Measurements from ENCODE around the gene CLCN2. TPM values are rescaled to one million over a fixed set of nuclear protein-coding genes. Genes with fewer than 3 reads are reported as not detected.

CLCN2 gene
- total and polyA plus RNA-seq, 2 experiments from 2014 or later = 11.9 to 12.3 TPM

GRCh38 chr3:184314363-184314699 is 47.1 kb downstream of the CLCN2 start, which contains the start of gene EIF4G1:
EIF4G1 (plus strand) TSS chr3:184314606; CDS start chr3:184315797, 1,191 bp downstream.
- TF ChIP-seq CTCF (IDR thresholded peaks at IDR 0.05; ENCODE audit: poor library complexity) = no peak
- TF ChIP-seq EZH2 (IDR thresholded peaks at IDR 0.05; ENCODE audit: borderline replicate concordance) = no peak
- no peak for TF ChIP-seq EZH2phosphoT487 (IDR thresholded peaks at IDR 0.05; ENCODE audit: low read depth, severe bottlenecking, unreplicated experiment)
- peaks cover 22% of the 10 kb centered on the region for H3K4me1 ChIP-seq (ENCODE audit: insufficient read depth)
- H3K27ac ChIP-seq = peak within 1 kb of the TSS; percentile 98
- peaks cover 41% of the 10 kb centered on the region for H4K20me1 ChIP-seq (ENCODE audit: insufficient read depth, poor library complexity, severe bottlenecking)
- peak within 1 kb of the TSS; percentile 98 for H3K4me2 ChIP-seq
- 5% methylated on average over 8 of the region's 40 CpGs for WGBS (ENCODE audit: low lambda C conversion rate, missing lambda C conversion rate)
- H3K9me3 ChIP-seq (ENCODE audit: low read depth) = no peaks in the 10 kb centered on the region
- H3K9me2 ChIP-seq (replicated peaks; ENCODE audit: insufficient read depth) = no peaks in the 10 kb centered on the region
- peak within 1 kb of the TSS; percentile 84 for H2AFZ ChIP-seq
- peak; percentile 98 for DNase-seq (ENCODE audit: low spot score)
- H3K36me3 ChIP-seq (replicated peaks; ENCODE audit: insufficient read depth, low read depth) = no peaks in the 10 kb centered on the region
- peak within 1 kb of the TSS; percentile 98 for H3K4me3 ChIP-seq
- H3K79me2 ChIP-seq = peaks cover 46% of the 10 kb centered on the region
- H3K27me3 ChIP-seq = no peaks in the 10 kb centered on the region

- Histone ChIP-seq H3K9me2 (replicated peaks; ENCODE audit: insufficient read depth) (no peaks in the 10 kb centered on the region), H3K27me3 (no peaks in the 10 kb centered on the region), H3K79me2 (peaks cover 19% of the 10 kb centered on the region), H2AFZ (no peak overlapping the region), H3K36me3 (replicated peaks; ENCODE audit: insufficient read depth, low read depth) (no peaks in the 10 kb centered on the region), H3K4me3 (no peak overlapping the region), H3K4me1 (ENCODE audit: insufficient read depth) (peaks cover 3% of the 10 kb centered on the region), H3K27ac (no peak overlapping the region), H3K4me2 (no peak overlapping the region), H4K20me1 (ENCODE audit: insufficient read depth, poor library complexity, severe bottlenecking) (peaks cover 14% of the 10 kb centered on the region), H3K9me3 (ENCODE audit: low read depth) (no peaks in the 10 kb centered on the region)
- TF ChIP-seq EZH2 (IDR thresholded peaks at IDR 0.05; ENCODE audit: borderline replicate concordance) (no peak), EZH2phosphoT487 (IDR thresholded peaks at IDR 0.05; ENCODE audit: low read depth, severe bottlenecking, unreplicated experiment) (no peak), CTCF (IDR thresholded peaks at IDR 0.05; ENCODE audit: poor library complexity) (no peak)
- no peak for DNase-seq (ENCODE audit: low spot score)
Observed at GRCh38 chr3:184311633-184312032, 49.8 kb downstream of the CLCN2 start.

- WGBS (ENCODE audit: low lambda C conversion rate, missing lambda C conversion rate) = 80% methylated on average over 7 of the region's 7 CpGs
- no peak for DNase-seq (ENCODE audit: low spot score)
- no peaks in the 10 kb centered on the region for H3K36me3 ChIP-seq (replicated peaks; ENCODE audit: insufficient read depth, low read depth)
Observed at GRCh38 chr3:184308744-184309143, 52.7 kb downstream of the CLCN2 start.

More at GRCh38 chr3:184308744-184309143, 52.7 kb downstream of the CLCN2 start:
- no peak overlapping the region for H3K4me3 ChIP-seq
- no peak overlapping the region for H3K27ac ChIP-seq
- H3K9me2 ChIP-seq (replicated peaks; ENCODE audit: insufficient read depth) = no peaks in the 10 kb centered on the region
- H3K4me2 ChIP-seq = no peak overlapping the region
- no peaks in the 10 kb centered on the region for H3K27me3 ChIP-seq
- no peaks in the 10 kb centered on the region for H3K79me2 ChIP-seq
- TF ChIP-seq EZH2 (IDR thresholded peaks at IDR 0.05; ENCODE audit: borderline replicate concordance) (no peak), CTCF (IDR thresholded peaks at IDR 0.05; ENCODE audit: poor library complexity) (no peak), EZH2phosphoT487 (IDR thresholded peaks at IDR 0.05; ENCODE audit: low read depth, severe bottlenecking, unreplicated experiment) (no peak)
- no peaks in the 10 kb centered on the region for H3K4me1 ChIP-seq (ENCODE audit: insufficient read depth)
- H2AFZ ChIP-seq = no peak overlapping the region
- H3K9me3 ChIP-seq (ENCODE audit: low read depth) = no peaks in the 10 kb centered on the region
- H4K20me1 ChIP-seq (ENCODE audit: insufficient read depth, poor library complexity, severe bottlenecking) = no peaks in the 10 kb centered on the region
